GM12873 (cell line): ENCODE results near the gene ZBTB16.

Experiments used
- CTCF ChIP-seq: IDR thresholded peaks from 2 replicates; pipeline ENCODE4 v1.5.1; 2012; ENCODE audit warnings: low read depth, mild to moderate bottlenecking, moderate library complexity, low read length, control low read depth; ENCODE audit not compliant: insufficient read depth; ENCODE audit errors: missing control alignments

Gene ZBTB16

GRCh38 chr11:114183044-114183511, 123.6 kb downstream of the ZBTB16 start:
- TF ChIP-seq CTCF, result no peak

GRCh38 chr11:114185436-114185835, 125.9 kb downstream of the ZBTB16 start:
- TF ChIP-seq CTCF, result no peak

GRCh38 chr11:114187173-114187572, 127.7 kb downstream of the ZBTB16 start:
- no peak for TF ChIP-seq CTCF

DNA sequence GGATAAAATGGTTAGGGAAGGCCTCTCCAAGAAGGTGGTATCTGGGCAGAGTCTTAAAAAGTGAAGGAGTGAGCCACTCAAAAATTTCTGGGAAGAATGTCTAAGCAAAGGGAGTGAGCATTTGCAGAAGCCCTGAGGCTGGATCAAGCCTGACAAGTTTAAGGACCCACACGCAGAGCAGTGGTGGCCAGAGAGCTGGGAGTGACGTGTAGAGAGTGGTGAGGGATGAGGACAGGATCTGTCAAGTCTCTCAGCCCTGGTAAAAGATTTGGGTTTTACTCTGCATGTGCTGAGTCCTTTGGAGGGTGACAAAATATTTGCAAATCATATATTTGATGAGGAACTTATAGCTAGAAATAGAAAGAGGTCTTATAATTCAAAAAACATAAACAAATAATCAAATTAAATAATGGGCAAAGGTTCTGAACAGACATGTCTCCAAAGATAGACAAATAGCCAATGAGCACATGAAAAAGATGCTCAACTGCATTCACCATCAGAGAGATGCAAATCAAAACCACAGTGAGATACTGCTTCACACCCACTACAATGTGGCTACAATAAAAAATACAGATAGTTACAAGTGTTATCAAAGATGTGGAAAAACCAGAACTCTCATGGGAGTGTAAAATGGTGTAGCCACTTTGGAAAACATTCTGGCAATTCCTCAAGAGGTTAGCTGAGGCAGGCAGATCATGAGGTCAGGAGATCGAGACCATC, 129.5 kb downstream of the ZBTB16 start:
- TF ChIP-seq CTCF, result no peak

DNA sequence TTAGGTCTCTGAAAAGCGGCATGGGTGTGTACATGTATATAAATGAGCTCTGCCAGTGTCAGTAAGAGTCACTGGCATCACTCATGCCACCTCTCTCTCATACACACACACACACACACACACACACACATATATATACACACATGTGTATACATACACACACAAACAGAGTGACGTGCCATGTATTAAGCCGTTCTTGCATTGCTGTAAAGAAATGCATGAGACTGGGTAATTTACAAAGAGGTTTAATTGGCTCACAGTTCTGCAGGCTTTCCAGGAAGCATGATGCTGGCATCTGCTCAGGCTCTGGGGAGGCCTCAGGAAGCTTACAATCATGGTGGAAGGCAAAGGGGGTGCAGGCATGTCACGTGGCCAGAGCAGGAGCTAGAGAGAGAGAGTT, 131.1 kb downstream of the ZBTB16 start:
- TF ChIP-seq CTCF, result no peak

- TF ChIP-seq CTCF, result no peak
Observed at GRCh38 chr11:114191893-114192292, 132.4 kb downstream of the ZBTB16 start.

DNA sequence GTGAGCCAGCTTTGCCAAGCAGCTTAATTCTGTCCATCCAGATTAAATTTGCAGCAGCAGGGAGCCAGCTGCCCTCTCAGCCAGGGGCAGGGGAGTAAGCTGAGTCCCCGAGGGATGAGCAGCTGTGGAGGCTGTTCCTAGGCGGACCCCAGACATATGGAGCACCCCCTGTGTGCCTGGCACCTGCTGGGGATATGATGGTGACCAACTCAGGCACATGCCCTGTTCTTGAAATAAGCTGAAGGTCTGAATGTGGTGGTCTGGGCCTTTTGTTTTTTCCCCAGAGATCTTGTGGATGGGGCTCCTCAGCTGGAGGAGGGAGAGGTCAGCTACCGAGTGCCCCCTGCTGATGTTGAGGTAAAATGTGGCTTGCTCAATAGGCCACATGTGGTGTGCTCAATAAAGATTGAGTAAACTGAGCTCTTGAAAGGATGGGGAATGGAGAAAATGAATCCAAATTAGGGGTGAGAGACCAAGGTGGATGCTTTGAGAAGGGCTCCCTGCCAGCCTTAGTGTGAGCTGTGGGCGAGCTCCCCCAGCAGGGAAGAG, 133.4 kb downstream of the ZBTB16 start:
- TF ChIP-seq CTCF, result no peak
